ENCODE results near the gene ARL15.

DNA sequence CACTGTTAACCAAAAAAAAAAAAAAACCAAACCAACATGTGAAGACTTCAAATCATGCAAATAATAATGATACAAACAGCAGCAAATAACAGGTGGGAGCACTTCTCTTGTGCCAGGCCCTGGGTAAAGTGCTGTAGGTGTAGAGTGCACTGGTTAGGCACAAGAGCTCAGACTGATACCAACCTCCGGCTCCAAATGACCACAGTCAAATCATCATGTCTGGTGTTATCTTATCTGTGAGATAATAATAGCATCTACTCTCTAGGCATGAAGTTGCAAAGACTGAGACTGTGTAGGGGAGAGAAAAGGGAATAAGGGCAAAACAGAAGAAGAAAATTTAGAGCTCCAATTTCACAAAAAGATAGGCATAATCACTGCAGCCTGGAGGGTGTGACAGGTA, 159.5 kb downstream of the ARL15 start:
- TF ChIP-seq EP300 (IDR thresholded peaks at IDR 0.05) (no peak), POLR2A (IDR thresholded peaks at IDR 0.05) (no peak), POLR2AphosphoS5 (IDR thresholded peaks at IDR 0.05) (no peak)
- TF ChIP-seq, protein P1, sequence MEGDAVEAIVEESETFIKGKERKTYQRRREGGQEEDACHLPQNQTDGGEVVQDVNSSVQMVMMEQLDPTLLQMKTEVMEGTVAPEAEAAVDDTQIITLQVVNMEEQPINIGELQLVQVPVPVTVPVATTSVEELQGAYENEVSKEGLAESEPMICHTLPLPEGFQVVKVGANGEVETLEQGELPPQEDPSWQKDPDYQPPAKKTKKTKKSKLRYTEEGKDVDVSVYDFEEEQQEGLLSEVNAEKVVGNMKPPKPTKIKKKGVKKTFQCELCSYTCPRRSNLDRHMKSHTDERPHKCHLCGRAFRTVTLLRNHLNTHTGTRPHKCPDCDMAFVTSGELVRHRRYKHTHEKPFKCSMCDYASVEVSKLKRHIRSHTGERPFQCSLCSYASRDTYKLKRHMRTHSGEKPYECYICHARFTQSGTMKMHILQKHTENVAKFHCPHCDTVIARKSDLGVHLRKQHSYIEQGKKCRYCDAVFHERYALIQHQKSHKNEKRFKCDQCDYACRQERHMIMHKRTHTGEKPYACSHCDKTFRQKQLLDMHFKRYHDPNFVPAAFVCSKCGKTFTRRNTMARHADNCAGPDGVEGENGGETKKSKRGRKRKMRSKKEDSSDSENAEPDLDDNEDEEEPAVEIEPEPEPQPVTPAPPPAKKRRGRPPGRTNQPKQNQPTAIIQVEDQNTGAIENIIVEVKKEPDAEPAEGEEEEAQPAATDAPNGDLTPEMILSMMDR (IDR thresholded peaks at IDR 0.05) = no peak

Data from upper lobe of left lung (tissue), 4 donors.